C1 segment of cervical spinal cord (tissue), 14 donors: Measurements from ENCODE around the gene NLGN1.
A peak's percentile ranks its signal among the peaks of the same experiment; 100 is the strongest.

Source experiments
- DNase-seq, 14 donors: peaks; one replicate each; lab custom pipeline; 2025; lab: John Stamatoyannopoulos, UW

The NLGN1 gene

GRCh38 chr3:174147798-174148197 lies 750.3 kb downstream of the NLGN1 start:
- DNase-seq = no peak

DNA sequence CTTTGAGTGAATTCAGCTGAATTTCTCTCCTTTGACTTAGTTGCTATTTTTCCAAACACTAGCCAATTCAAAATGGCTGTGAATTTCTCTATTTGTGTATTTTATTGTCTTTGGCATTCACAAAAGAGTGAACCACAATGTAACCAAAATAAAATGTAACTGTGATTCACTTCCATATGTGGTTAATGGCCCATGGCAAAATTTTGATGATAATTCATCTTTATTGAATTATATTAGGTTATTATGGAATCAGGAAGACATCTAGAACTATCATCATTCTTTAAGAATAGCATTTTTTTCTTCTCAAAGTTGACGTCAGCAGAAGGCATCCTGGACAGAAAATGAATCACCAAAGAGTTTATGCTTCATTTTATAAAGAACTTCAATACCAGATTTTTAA lies 756.3 kb downstream of the NLGN1 start:
- DNase-seq = no peak

DNA sequence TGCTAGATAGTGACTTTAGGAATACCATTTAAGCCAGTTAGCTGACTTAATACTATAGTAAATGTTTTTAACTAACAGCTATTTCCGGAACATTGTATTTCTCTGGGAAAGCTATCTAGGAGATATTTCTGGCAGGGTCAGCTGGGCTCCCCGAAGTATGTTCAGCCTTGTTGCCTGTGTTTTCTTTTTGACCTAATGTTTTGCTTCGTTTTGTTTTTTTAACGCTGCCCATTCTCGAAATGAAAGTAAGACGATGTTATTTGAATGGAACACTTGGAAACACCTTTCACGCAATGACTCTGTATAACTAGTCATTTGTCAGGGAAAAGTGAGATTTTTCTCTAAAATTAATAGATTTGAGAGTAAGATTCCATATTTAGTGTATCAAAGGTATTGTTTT lies 758.7 kb downstream of the NLGN1 start:
- DNase-seq = no peak

DNA sequence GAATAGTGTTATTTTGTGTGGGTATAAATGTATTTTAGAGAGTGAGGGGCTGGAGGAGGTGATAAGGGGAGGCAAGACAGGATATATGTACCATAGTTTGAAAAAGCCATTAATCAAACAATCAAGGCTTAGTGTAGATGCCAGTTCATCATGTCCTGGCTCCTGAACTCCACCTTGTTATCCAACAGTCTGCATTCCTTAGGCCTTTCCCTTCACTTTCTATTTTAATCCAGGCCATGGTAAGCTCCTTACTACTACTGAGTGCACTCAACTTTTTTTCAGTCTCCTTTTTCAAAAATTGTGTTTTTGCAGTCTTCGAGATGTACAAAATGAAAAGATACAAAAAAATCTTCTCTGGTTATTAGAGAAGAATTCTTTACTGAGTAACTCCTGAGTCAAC lies 761.1 kb downstream of the NLGN1 start:
- DNase-seq = no peak

- DNase-seq = no peak
Observed at GRCh38 chr3:174159604-174160003, 762.1 kb downstream of the NLGN1 start.

DNA sequence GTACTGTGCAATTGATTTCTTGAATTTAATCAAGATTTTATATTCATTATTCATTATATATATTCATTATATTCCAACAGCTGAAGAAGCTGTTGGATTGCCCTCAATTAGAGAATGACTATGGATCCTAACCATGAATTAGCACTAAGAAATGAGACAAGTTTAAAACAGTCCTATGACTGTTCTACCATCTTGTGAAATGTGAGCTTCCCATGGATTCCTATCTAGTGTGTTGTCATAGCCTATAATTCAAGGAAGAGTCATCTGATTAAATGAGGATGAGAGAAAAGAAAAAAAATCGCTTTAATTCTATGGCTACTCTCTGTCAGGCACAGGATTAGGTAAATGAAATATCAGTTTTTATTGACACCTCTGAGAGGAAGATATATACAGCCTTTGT lies 765.0 kb downstream of the NLGN1 start:
- DNase-seq = no peak

DNA sequence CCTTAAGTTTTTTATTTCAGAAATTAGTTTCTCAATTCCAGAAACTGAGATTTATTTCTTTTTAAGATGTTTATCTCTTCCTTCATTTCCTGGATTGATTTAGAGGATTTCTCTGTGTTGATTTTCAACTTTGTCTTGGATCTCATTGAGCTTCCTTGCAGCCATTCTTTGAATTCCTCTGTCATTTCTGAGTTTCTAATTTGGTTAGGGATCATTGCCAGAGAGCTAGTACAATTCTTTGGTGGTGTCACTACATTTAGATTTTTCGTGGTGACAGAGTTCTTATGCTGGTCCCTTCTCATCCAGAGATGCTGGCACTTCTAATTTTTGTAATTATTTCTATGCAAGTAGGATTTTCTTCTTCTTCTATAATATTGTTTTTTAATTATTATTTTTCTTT lies 770.5 kb downstream of the NLGN1 start:
- no peak for DNase-seq

GRCh38 chr3:174168538-174169254 lies 771.2 kb downstream of the NLGN1 start:
- DNase-seq = no peak

DNA sequence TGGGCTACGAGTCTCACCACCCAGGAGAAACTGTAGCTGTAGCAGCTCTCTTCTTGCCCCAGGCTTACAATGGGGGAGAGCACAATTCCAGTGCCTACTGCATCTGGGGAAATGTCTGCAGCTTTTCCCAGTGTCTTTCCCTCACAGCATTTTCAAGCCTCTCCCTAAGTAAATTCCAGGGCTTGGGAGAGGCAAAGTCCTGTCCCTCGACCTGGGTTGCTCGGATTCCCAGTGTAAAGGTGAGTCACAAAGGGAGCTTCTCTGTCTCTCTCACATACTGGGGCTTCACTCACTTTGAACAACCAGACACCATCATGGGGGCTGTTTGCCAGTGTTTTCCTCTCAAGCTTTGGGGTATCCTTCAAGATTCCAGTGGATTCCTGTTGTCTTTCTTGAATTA lies 772.2 kb downstream of the NLGN1 start:
- DNase-seq = no peak

- no peak for DNase-seq
Observed at GRCh38 chr3:174170248-174170647, 772.7 kb downstream of the NLGN1 start.

GRCh38 chr3:174186377-174186989 lies 788.9 kb downstream of the NLGN1 start:
- no peak for DNase-seq

GRCh38 chr3:174191380-174191779 lies 793.8 kb downstream of the NLGN1 start:
- DNase-seq = no peak

- DNase-seq = no peak
Observed at GRCh38 chr3:174191895-174192294, 794.4 kb downstream of the NLGN1 start.

- DNase-seq = no peak
Observed at GRCh38 chr3:174192471-174192870, 794.9 kb downstream of the NLGN1 start.

GRCh38 chr3:174193604-174194003 lies 796.1 kb downstream of the NLGN1 start:
- DNase-seq = no peak

GRCh38 chr3:174197416-174197815 lies 799.9 kb downstream of the NLGN1 start:
- DNase-seq = no peak

DNA sequence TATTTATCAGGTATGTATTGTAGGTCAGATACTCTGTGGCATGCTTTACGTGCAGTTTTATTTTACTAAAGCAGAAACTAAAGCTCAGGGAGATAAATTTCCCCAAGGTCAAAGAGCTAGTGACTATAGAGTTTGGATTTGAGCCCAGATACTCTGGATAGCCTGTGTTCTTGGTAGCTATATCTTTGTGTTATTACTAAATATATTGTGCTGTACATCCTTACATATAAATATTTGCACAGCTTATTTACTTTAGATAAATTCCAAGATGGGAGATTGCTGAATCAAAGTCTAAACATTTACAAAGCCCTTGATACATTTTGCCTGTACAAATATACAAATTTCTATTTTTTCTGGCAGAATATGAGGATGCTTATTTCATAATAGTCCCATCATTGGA lies 800.7 kb downstream of the NLGN1 start:
- DNase-seq = no peak

DNA sequence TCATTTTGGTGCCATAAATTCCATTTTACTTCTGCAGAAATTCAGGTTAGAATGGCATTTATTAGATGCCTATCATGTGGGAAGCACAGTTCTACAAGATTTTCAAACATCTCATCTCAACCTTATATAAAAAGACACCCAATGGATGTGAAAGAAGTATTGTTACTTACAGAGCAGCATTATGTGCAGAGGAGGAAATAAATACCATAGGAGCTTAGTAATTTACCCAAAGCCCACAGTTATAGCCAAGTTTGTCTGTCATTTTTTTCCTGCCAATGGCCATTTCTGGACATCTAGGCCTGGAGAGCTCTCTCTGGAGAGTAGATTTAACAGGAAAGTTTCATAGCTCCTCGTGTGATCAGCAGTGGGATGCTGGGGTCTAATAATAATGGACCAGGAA lies 802.2 kb downstream of the NLGN1 start:
- no peak for DNase-seq

DNA sequence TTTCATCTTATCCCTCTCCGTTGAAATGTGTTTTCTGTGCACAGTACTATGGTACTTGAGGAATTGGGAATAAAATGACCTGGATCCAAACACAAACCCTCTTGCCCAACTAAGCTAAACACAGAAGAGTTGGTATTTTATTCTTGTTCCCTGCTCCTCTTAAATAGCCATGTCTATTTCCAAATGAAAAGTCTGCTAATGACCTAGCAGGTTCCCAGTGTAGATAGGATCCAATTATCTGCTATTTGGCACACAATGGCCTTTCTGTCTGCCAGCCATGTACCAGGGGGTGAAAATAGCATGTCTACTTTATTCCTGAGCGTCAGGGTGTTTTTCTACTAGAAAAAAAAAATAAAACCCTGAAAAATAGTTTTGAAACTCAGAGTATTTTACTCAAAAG lies 804.6 kb downstream of the NLGN1 start:
- peak in 1 of 14 donors; percentile 24 for DNase-seq

GRCh38 chr3:174202561-174202960 lies 805.0 kb downstream of the NLGN1 start:
- DNase-seq = no peak

DNA sequence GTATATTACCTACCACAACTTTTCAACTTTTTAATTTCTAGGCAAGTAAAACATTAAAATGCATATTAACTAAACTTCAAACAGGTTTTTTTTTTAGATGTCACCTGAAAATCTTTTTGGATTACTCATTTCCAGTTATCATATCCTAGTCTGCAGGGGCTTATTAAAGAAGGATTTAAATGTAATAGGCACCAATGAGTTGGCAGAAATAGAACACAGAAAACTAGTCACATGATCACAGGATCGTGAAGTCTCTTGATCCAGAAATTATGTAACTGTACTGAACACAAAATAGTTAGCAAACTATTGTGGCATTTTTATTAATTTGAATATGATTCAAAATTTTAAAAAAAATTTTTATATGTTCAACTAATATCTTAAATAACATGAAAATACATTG lies 807.2 kb downstream of the NLGN1 start:
- no peak for DNase-seq

DNA sequence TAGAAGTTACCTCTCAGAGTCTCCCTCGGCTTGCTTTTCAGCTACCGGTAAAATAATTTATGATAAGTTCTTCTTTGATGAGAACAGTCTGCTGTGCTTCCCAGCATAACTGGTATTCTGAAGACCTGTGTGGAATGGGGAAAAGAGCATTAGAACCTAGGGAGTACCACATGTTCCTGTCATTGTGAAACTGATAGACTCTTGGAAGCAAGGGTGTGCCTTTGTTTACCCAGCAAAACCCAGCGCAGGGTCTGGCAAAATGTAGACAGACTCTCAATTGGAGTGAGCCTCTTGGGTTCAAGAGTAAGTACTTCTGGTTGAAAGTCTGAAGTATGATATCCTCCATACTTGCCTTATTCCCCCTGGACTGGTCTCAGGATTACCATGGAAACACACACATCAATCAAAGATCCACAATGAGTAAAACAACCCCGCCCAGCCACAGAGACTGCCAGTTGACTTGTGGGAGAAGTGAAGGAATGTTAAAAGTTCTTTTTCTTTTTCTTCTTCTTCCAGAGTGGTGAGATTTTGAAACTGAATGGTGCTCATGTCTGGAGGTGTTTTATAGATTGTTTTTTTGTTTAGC lies 809.2 kb downstream of the NLGN1 start:
- no peak for DNase-seq

- DNase-seq = no peak
Observed at GRCh38 chr3:174208161-174208560, 810.6 kb downstream of the NLGN1 start.
